Activated CD4-positive, alpha-beta T cell treated with anti-CD3 and anti-CD28 coated beads for 48 hours (primary cell): ENCODE results near the gene EPS15.
"Not testable (repeated sequence)": the region's sequence is repeated elsewhere in the genome, so short reads cannot be mapped to it uniquely, and the experiment has no call there.

ENCODE experiments used
- DNase-seq: peaks from one replicate; pipeline ENCODE4 v3.0.0-alpha.2; 2020

Gene EPS15

GRCh38 chr1:51542158-51542953 lies 23.3 kb upstream of the EPS15 start:
- no peak for DNase-seq

- no peak for DNase-seq
Observed at GRCh38 chr1:51541313-51542050, 22.4 kb upstream of the EPS15 start.

GRCh38 chr1:51537568-51537967 lies 18.5 kb upstream of the EPS15 start:
- no peak for DNase-seq

- DNase-seq = peak; percentile 34
Observed at GRCh38 chr1:51535006-51535592, 16.0 kb upstream of the EPS15 start.

GRCh38 chr1:51534447-51534846 lies 15.4 kb upstream of the EPS15 start:
- no peak for DNase-seq

GRCh38 chr1:51532853-51533252 lies 13.8 kb upstream of the EPS15 start:
- DNase-seq = no peak

GRCh38 chr1:51530447-51530846 lies 11.4 kb upstream of the EPS15 start:
- DNase-seq = not testable (repeated sequence)

- DNase-seq = no peak
Observed at GRCh38 chr1:51527144-51527543, 8.1 kb upstream of the EPS15 start.

GRCh38 chr1:51526248-51526647 lies 7.2 kb upstream of the EPS15 start:
- no peak for DNase-seq

GRCh38 chr1:51525295-51525694 lies 6.2 kb upstream of the EPS15 start:
- DNase-seq = no peak

GRCh38 chr1:51524817-51525216 lies 5.8 kb upstream of the EPS15 start:
- DNase-seq = no peak

GRCh38 chr1:51523931-51524330 lies 4.9 kb upstream of the EPS15 start:
- no peak for DNase-seq

- DNase-seq = no peak
Observed at GRCh38 chr1:51520700-51521248, 1.7 kb upstream of the EPS15 start.

GRCh38 chr1:51519865-51520699 lies 1.0 kb upstream of the EPS15 start:
- no peak for DNase-seq

GRCh38 chr1:51518586-51519047 lies 449 bp downstream of the EPS15 start:
- peak; percentile 66 for DNase-seq

- peak; percentile 35 for DNase-seq
Observed at GRCh38 chr1:51518033-51518585, 957 bp downstream of the EPS15 start.

GRCh38 chr1:51517361-51518032 lies 1.6 kb downstream of the EPS15 start:
- no peak for DNase-seq

GRCh38 chr1:51516649-51517158 lies 2.4 kb downstream of the EPS15 start:
- no peak for DNase-seq

GRCh38 chr1:51515982-51516648 lies 3.0 kb downstream of the EPS15 start:
- DNase-seq = no peak

- no peak for DNase-seq
Observed at GRCh38 chr1:51515312-51515960, 3.6 kb downstream of the EPS15 start.
